Liver (tissue), 9 donors: ENCODE results near the gene DIP2C. TPM values are rescaled to one million over a fixed set of nuclear protein-coding genes. Genes with fewer than 3 reads are reported as not detected.

Experiments
- DNase-seq: peaks from one replicate; pipeline ENCODE4 v3.0.0-alpha.2; 2017; ENCODE audit warnings: low spot score
- H3K27ac ChIP-seq, 2 donors: one replicate each; pipeline ENCODE4 v1.7.0; 2013; ENCODE audit warnings: inconsistent platforms in 2 of 2, low read length in 2 of 2, control low read depth in 1 of 2, low read depth in 1 of 2, mild to moderate bottlenecking in 1 of 2
- H3K27me3 ChIP-seq, 4 donors: one replicate each; pipeline versions ENCODE4 v1.6.1 to v1.7.0; 2013; ENCODE audit warnings: low read length in 3 of 4, inconsistent platforms in 1 of 4, mild to moderate bottlenecking in 1 of 4, moderate library complexity in 1 of 4; ENCODE audit not compliant: control insufficient read depth in 4 of 4, insufficient read depth in 4 of 4
- H3K36me3 ChIP-seq, 4 donors: one replicate each; pipeline versions ENCODE4 v1.6.1 to v1.7.0; 2013; ENCODE audit warnings: low read length in 3 of 4, mild to moderate bottlenecking in 3 of 4, low read depth in 1 of 4, moderate library complexity in 1 of 4; ENCODE audit not compliant: control insufficient read depth in 4 of 4, insufficient read depth in 3 of 4
- H3K4me1 ChIP-seq, 4 donors: one replicate each; pipeline versions ENCODE4 v1.6.1 to v1.7.0; 2013; ENCODE audit warnings: low read length in 3 of 4, mild to moderate bottlenecking in 3 of 4, moderate library complexity in 1 of 4; ENCODE audit not compliant: control insufficient read depth in 4 of 4, insufficient read depth in 4 of 4
- H3K4me3 ChIP-seq, 3 donors: one replicate each; pipeline versions ENCODE4 v1.6.1 to v1.7.0; 2013; ENCODE audit warnings: low read length in 3 of 3, control low read depth in 1 of 3, low read depth in 1 of 3, mild to moderate bottlenecking in 1 of 3
- H3K9ac ChIP-seq, 2 donors: one replicate each; pipeline ENCODE4 v1.7.0; 2013; ENCODE audit warnings: low read length in 2 of 2, mild to moderate bottlenecking in 2 of 2, moderate library complexity in 2 of 2, control low read depth in 1 of 2, low read depth in 1 of 2
- H3K9me3 ChIP-seq, 4 donors: one replicate each; pipeline versions ENCODE4 v1.6.1 to v1.7.0; 2013; ENCODE audit warnings: low read length in 3 of 4; ENCODE audit not compliant: control insufficient read depth in 4 of 4
- EGR1 ChIP-seq, 2 donors: IDR thresholded peaks; 2 replicates each; pipeline ENCODE4 v1.6.1; 2016 to 2018; ENCODE audit warnings: antibody characterized with exemption in 2 of 2, low read depth in 2 of 2
- FOXA1 ChIP-seq: IDR thresholded peaks from 2 replicates; pipeline ENCODE4 v1.6.1; 2016; ENCODE audit warnings: antibody characterized with exemption
- FOXA2 ChIP-seq: IDR thresholded peaks from 2 replicates; pipeline ENCODE4 v1.6.1; 2016; ENCODE audit warnings: antibody characterized with exemption
- GABPA ChIP-seq, 2 donors: IDR thresholded peaks in 1 of 2; conservative IDR thresholded peaks in 1 of 2; 2 replicates each; pipeline ENCODE4 v1.6.1; 2016; ENCODE audit warnings: antibody characterized with exemption in 2 of 2, mild to moderate bottlenecking in 1 of 2, moderate library complexity in 1 of 2
- HNF4A ChIP-seq, 2 donors: conservative IDR thresholded peaks; 2 replicates each; pipeline ENCODE4 v1.6.1; 2016; ENCODE audit warnings: antibody characterized with exemption in 2 of 2, mild to moderate bottlenecking in 2 of 2
- HNF4G ChIP-seq: IDR thresholded peaks from 2 replicates; pipeline ENCODE4 v1.6.1; 2016; ENCODE audit warnings: antibody characterized with exemption
- JUND ChIP-seq, 2 donors: IDR thresholded peaks; 2 replicates each; pipeline ENCODE4 v1.6.1; 2016; ENCODE audit warnings: antibody characterized with exemption in 2 of 2
- NR2F2 ChIP-seq: IDR thresholded peaks from 2 replicates; pipeline ENCODE4 v1.6.1; 2016; ENCODE audit warnings: antibody characterized with exemption
- RAD21 ChIP-seq, 2 donors: IDR thresholded peaks; 2 replicates each; pipeline ENCODE4 v1.6.1; 2016; ENCODE audit warnings: antibody characterized with exemption in 2 of 2, mild to moderate bottlenecking in 2 of 2
- RXRA ChIP-seq, 2 donors: IDR thresholded peaks; 2 replicates each; pipeline ENCODE4 v1.6.1; 2017 to 2018; ENCODE audit warnings: antibody characterized with exemption in 2 of 2, mild to moderate bottlenecking in 1 of 2
- SP1 ChIP-seq: IDR thresholded peaks from 2 replicates; pipeline ENCODE4 v1.6.1; 2018; ENCODE audit warnings: antibody characterized with exemption, mild to moderate bottlenecking
- TAF1 ChIP-seq: conservative IDR thresholded peaks from 2 replicates; pipeline ENCODE4 v1.6.1; 2016; ENCODE audit warnings: antibody characterized with exemption, mild to moderate bottlenecking
- YY1 ChIP-seq: IDR thresholded peaks from 2 replicates; pipeline ENCODE4 v1.6.1; 2016; ENCODE audit warnings: antibody characterized with exemption, mild to moderate bottlenecking
- WGBS: extraction: QIAGEN DNeasy Blood & Tissue Kit; methylation state at CpG from one replicate; pipeline ENCODE4 v1.1.7; 2013; 5-methylcytosine and 5-hydroxymethylcytosine counted together
- polyA plus RNA-seq, 2 donors: library from polyadenylated mRNA; stranded (reverse) in 1 of 2; unstranded in 1 of 2; fragments of 200-250 nt in 1 of 2; fragments of >200 nt in 1 of 2; fragmentation: Nextera tagmentation in 1 of 2; extraction: Ambion mirVana in 1 of 2; gene quantifications; one replicate each; pipeline versions ENCODE4 v1.2.1 to v1.2.3, GENCODE V29; 2013 to 2015
- total RNA-seq, 2 donors: library from RNA; depleted of rRNA; stranded (reverse); fragments of >200 nt; gene quantifications; one replicate each; pipeline ENCODE4 v1.2.3, GENCODE V29; 2014
- TF ChIP-seq, protein P1 (sequence below): IDR thresholded peaks from 2 replicates; pipeline ENCODE4 v1.6.1; 2016; ENCODE audit warnings: antibody characterized with exemption
- TF ChIP-seq, protein P2 (sequence below): IDR thresholded peaks from 2 replicates; pipeline ENCODE4 v1.6.1; 2016; ENCODE audit warnings: antibody characterized with exemption, mild to moderate bottlenecking
- TF ChIP-seq, protein P3 (sequence below): fragments of 150-350 bp; IDR thresholded peaks from 2 replicates; pipeline ENCODE4 v1.5.1; 2017; ENCODE audit warnings: improper control_type of control experiment, low read depth, low read length; ENCODE audit not compliant: missing input control
- TF ChIP-seq, protein P4 (sequence below): IDR thresholded peaks from 2 replicates; pipeline ENCODE4 v1.6.1; 2016; ENCODE audit warnings: antibody characterized with exemption
- TF ChIP-seq, protein P5 (sequence below): IDR thresholded peaks from 2 replicates; pipeline ENCODE4 v1.6.1; 2016; ENCODE audit warnings: antibody characterized with exemption
- donor health status: healthy.
- donor health status: healthy.
- donor health status: healthy.
- donor health status: healthy.
- donor health status: healthy.

The DIP2C gene
- total and polyA plus RNA-seq, 4 donors = 4.2 to 12.2 (median 5.7) TPM

DNA sequence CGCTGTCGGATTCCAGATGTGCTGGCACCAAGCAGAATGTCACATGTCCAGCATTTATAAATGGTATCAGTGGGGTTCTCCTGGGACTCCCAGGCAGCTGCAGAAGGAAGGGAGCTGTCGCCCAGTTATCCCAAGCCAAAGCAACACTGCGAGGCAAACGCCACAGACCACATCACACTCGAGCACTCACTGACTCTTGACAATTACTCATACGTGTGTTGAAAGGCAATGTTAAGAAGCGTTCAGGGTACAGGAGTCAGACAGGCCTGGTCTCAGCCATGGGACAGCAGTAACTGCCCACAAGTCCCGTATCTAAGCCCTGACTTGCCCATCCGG, 113.4 kb downstream of the DIP2C start:
- peaks cover 0 to 2% (median 0%) of the 10 kb centered on the region in 4 donors for H3K4me1 ChIP-seq
- no peaks in the 10 kb centered on the region for H3K36me3 ChIP-seq
- 89% methylated on average over 10 of the region's 10 CpGs for WGBS
- H3K9me3 ChIP-seq = no peaks in the 10 kb centered on the region
- no peak overlapping the region for H3K4me3 ChIP-seq
- no peak overlapping the region for H3K27ac ChIP-seq
- DNase-seq = no peak
- TF ChIP-seq YY1 = no peak
- TF ChIP-seq HNF4G = no peak
- TF ChIP-seq, protein P1, sequence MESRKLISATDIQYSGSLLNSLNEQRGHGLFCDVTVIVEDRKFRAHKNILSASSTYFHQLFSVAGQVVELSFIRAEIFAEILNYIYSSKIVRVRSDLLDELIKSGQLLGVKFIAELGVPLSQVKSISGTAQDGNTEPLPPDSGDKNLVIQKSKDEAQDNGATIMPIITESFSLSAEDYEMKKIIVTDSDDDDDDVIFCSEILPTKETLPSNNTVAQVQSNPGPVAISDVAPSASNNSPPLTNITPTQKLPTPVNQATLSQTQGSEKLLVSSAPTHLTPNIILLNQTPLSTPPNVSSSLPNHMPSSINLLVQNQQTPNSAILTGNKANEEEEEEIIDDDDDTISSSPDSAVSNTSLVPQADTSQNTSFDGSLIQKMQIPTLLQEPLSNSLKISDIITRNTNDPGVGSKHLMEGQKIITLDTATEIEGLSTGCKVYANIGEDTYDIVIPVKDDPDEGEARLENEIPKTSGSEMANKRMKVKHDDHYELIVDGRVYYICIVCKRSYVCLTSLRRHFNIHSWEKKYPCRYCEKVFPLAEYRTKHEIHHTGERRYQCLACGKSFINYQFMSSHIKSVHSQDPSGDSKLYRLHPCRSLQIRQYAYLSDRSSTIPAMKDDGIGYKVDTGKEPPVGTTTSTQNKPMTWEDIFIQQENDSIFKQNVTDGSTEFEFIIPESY = no peak
- no peak for TF ChIP-seq NR2F2
- TF ChIP-seq, protein P2, sequence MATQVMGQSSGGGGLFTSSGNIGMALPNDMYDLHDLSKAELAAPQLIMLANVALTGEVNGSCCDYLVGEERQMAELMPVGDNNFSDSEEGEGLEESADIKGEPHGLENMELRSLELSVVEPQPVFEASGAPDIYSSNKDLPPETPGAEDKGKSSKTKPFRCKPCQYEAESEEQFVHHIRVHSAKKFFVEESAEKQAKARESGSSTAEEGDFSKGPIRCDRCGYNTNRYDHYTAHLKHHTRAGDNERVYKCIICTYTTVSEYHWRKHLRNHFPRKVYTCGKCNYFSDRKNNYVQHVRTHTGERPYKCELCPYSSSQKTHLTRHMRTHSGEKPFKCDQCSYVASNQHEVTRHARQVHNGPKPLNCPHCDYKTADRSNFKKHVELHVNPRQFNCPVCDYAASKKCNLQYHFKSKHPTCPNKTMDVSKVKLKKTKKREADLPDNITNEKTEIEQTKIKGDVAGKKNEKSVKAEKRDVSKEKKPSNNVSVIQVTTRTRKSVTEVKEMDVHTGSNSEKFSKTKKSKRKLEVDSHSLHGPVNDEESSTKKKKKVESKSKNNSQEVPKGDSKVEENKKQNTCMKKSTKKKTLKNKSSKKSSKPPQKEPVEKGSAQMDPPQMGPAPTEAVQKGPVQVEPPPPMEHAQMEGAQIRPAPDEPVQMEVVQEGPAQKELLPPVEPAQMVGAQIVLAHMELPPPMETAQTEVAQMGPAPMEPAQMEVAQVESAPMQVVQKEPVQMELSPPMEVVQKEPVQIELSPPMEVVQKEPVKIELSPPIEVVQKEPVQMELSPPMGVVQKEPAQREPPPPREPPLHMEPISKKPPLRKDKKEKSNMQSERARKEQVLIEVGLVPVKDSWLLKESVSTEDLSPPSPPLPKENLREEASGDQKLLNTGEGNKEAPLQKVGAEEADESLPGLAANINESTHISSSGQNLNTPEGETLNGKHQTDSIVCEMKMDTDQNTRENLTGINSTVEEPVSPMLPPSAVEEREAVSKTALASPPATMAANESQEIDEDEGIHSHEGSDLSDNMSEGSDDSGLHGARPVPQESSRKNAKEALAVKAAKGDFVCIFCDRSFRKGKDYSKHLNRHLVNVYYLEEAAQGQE = no peak
- no peak for TF ChIP-seq JUND (IDR thresholded peaks at IDR 0.05)
- no peak for TF ChIP-seq EGR1 (IDR thresholded peaks at IDR 0.05; ENCODE audit: low read depth in 2 of 2)
- no peak for TF ChIP-seq FOXA1
- no peak for TF ChIP-seq RAD21 (IDR thresholded peaks at IDR 0.05)
- no peak overlapping the region for H3K9ac ChIP-seq
- no peaks in the 10 kb centered on the region for H3K27me3 ChIP-seq

DNA sequence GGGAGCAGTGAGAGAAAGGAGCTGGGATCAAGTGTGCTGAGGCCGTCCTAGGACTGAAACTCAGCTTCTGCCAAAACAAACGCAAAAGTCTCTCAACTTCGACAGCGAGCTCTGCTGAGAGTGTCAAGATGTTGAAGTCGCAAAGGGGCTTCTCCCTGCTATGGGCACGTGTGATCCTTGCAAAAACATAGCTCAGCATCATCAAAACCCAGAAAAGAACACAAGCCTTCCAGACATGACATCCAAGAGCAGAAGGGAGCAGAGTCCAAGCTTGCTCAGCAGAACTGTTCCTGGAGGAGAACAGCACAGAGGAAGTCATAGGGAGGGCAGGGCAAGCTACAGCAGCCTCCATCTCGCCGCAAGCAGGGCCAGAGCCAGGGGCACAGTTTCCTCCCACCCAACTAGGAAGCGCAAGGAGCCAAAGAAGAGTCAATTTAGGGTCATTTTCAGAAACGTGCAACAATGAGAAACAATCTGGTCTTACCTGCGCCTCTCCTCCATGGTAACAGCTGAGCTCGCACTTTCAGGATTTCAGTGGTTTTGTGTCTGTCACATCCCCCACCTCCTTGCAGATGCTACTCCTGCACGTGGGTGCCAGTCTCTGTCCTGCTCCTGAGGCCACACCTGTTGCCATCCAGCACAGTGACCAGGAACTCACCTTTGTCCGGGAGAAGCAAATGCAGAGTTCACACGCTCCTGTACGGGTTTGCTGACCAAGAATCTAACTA, 113.9 kb downstream of the DIP2C start:
- H3K27me3 ChIP-seq = no peaks in the 10 kb centered on the region
- H3K27ac ChIP-seq = no peak overlapping the region
- H3K9me3 ChIP-seq = no peaks in the 10 kb centered on the region
- 77% methylated on average over 16 of the region's 16 CpGs for WGBS
- no peak for DNase-seq
- H3K9ac ChIP-seq = no peak overlapping the region
- no peaks in the 10 kb centered on the region for H3K36me3 ChIP-seq
- no peak overlapping the region for H3K4me3 ChIP-seq
- TF ChIP-seq, protein P2 = no peak
- TF ChIP-seq EGR1 (IDR thresholded peaks at IDR 0.05; ENCODE audit: low read depth in 2 of 2) (no peak), FOXA2 (no peak), HNF4A (conservative IDR thresholded peaks at IDR 0.05) (no peak), TAF1 (no peak), JUND (IDR thresholded peaks at IDR 0.05) (no peak), FOXA1 (no peak), HNF4G (no peak), GABPA (IDR thresholded peaks at IDR 0.05 in 1 of 2, conservative IDR thresholded peaks at IDR 0.05 in 1 of 2) (no peak), RAD21 (IDR thresholded peaks at IDR 0.05) (no peak), RXRA (IDR thresholded peaks at IDR 0.05) (no peak), SP1 (no peak), NR2F2 (no peak)
- TF ChIP-seq, protein P1 = no peak
- TF ChIP-seq, protein P3, sequence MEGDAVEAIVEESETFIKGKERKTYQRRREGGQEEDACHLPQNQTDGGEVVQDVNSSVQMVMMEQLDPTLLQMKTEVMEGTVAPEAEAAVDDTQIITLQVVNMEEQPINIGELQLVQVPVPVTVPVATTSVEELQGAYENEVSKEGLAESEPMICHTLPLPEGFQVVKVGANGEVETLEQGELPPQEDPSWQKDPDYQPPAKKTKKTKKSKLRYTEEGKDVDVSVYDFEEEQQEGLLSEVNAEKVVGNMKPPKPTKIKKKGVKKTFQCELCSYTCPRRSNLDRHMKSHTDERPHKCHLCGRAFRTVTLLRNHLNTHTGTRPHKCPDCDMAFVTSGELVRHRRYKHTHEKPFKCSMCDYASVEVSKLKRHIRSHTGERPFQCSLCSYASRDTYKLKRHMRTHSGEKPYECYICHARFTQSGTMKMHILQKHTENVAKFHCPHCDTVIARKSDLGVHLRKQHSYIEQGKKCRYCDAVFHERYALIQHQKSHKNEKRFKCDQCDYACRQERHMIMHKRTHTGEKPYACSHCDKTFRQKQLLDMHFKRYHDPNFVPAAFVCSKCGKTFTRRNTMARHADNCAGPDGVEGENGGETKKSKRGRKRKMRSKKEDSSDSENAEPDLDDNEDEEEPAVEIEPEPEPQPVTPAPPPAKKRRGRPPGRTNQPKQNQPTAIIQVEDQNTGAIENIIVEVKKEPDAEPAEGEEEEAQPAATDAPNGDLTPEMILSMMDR = no peak
- TF ChIP-seq, protein P4, sequence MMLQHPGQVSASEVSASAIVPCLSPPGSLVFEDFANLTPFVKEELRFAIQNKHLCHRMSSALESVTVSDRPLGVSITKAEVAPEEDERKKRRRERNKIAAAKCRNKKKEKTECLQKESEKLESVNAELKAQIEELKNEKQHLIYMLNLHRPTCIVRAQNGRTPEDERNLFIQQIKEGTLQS = no peak
- TF ChIP-seq, protein P5, sequence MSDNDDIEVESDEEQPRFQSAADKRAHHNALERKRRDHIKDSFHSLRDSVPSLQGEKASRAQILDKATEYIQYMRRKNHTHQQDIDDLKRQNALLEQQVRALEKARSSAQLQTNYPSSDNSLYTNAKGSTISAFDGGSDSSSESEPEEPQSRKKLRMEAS = no peak
- H3K4me1 ChIP-seq = peaks cover 0 to 2% (median 0%) of the 10 kb centered on the region in 4 donors
